HepG2 (cell line): Measurements from ENCODE around the gene AK3. TPM values are rescaled to one million over a fixed set of nuclear protein-coding genes. Genes with fewer than 3 reads are reported as not detected.

Source experiments
- CREB1 ChIP-seq, 2 experiments: fragments of 450-650 bp in 1 of 2; IDR thresholded peaks; 2 replicates each; pipeline ENCODE4 v1.6.1; 2016 to 2017; ENCODE audit warnings: control low read depth in 1 of 2, mild to moderate bottlenecking in 1 of 2, missing compliant biosample characterization in 1 of 2, missing genetic modification characterization in 1 of 2
- GFI1 ChIP-seq: sonication (generic); formaldehyde crosslinking; IDR thresholded peaks from 2 replicates; pipeline ENCODE4 v1.5.0; 2020; ENCODE audit warnings: missing genetic modification reagents, mild to moderate bottlenecking, borderline replicate concordance
- GTF2F1 ChIP-seq: fragments of 150-350 bp; IDR thresholded peaks from 2 replicates; pipeline ENCODE4 v1.6.1; 2014; ENCODE audit warnings: low read length
- HMG20A ChIP-seq: IDR thresholded peaks from 2 replicates; pipeline ENCODE4 v1.6.1; 2016; ENCODE audit warnings: borderline replicate concordance
- JUN ChIP-seq: sonication (generic); formaldehyde crosslinking; IDR thresholded peaks from 2 replicates; pipeline ENCODE4 v1.4.0; 2020; ENCODE audit warnings: mild to moderate bottlenecking, missing genetic modification reagents
- KAT8 ChIP-seq: IDR thresholded peaks from 2 replicates; pipeline ENCODE4 v1.6.1; 2016; ENCODE audit warnings: missing genetic modification reagents, missing compliant biosample characterization
- MXD3 ChIP-seq: IDR thresholded peaks from 2 replicates; pipeline ENCODE4 v1.6.1; 2016; ENCODE audit warnings: mild to moderate bottlenecking, missing biosample characterization, missing genetic modification reagents
- PTBP1 ChIP-seq: fragments of 200-400 bp; formaldehyde crosslinking; IDR thresholded peaks from 2 replicates; pipeline ENCODE4 v1.6.1; 2018; ENCODE audit warnings: low read length, low read depth; ENCODE audit not compliant: poor library complexity, severe bottlenecking
- RBM22 ChIP-seq: fragments of 200-400 bp; formaldehyde crosslinking; optimal IDR thresholded peaks from 2 replicates; pipeline ENCODE3; 2017; ENCODE audit warnings: mild to moderate bottlenecking, low read length, moderate library complexity
- REST ChIP-seq, 2 experiments: IDR thresholded peaks; 2 replicates each; pipeline ENCODE4 v1.6.1; 2011 to 2012; ENCODE audit warnings: low read length in 2 of 2, borderline replicate concordance in 1 of 2, low read depth in 1 of 2, mild to moderate bottlenecking in 1 of 2, moderate library complexity in 1 of 2
- STAT5B ChIP-seq: sonication (generic); formaldehyde crosslinking; IDR thresholded peaks from 2 replicates; pipeline ENCODE4 v1.4.0; 2020; ENCODE audit warnings: missing genetic modification reagents
- TCF12 ChIP-seq, 2 experiments: fragments of 450-650 bp in 1 of 2; sonication (generic) in 1 of 2; formaldehyde crosslinking in 1 of 2; IDR thresholded peaks; 2 replicates each; pipeline versions ENCODE4 v1.6.1 to v1.8.0; 2017 to 2022; ENCODE audit warnings: antibody characterized with exemption in 1 of 2, mild to moderate bottlenecking in 1 of 2, missing genetic modification reagents in 1 of 2, moderate library complexity in 1 of 2
- TFDP1 ChIP-seq: IDR thresholded peaks from 2 replicates; pipeline ENCODE4 v1.6.1; 2016; ENCODE audit warnings: missing compliant biosample characterization, missing genetic modification reagents, borderline replicate concordance
- TOPORS ChIP-seq: sonication (generic); formaldehyde crosslinking; IDR thresholded peaks from 2 replicates; pipeline ENCODE4 v1.8.0; 2023; ENCODE audit warnings: mild to moderate bottlenecking, missing genetic modification reagents
- ZBTB46 ChIP-seq: sonication (generic); formaldehyde crosslinking; IDR thresholded peaks from 2 replicates; pipeline ENCODE4 v1.4.0; 2020; ENCODE audit warnings: mild to moderate bottlenecking, missing genetic modification reagents, borderline replicate concordance
- ZFP82 ChIP-seq: sonication (generic); formaldehyde crosslinking; IDR thresholded peaks from 2 replicates; pipeline ENCODE4 v1.5.1; 2020; ENCODE audit warnings: mild to moderate bottlenecking, missing genetic modification reagents, borderline replicate concordance
- ZNF256 ChIP-seq: sonication (generic); formaldehyde crosslinking; conservative IDR thresholded peaks from 2 replicates; pipeline ENCODE4 v1.4.0; 2020; ENCODE audit warnings: missing genetic modification reagents
- ZNF546 ChIP-seq: sonication (generic); formaldehyde crosslinking; conservative IDR thresholded peaks from 2 replicates; pipeline ENCODE4 v1.8.1; 2023; ENCODE audit warnings: mild to moderate bottlenecking, missing genetic modification reagents
- ZNF556 ChIP-seq: sonication (generic); formaldehyde crosslinking; IDR thresholded peaks from 2 replicates; pipeline ENCODE4 v1.4.0; 2020; ENCODE audit warnings: mild to moderate bottlenecking, missing genetic modification reagents, borderline replicate concordance
- ZNF773 ChIP-seq: sonication (generic); formaldehyde crosslinking; IDR thresholded peaks from 2 replicates; pipeline ENCODE4 v1.4.0; 2020; ENCODE audit warnings: missing genetic modification reagents, borderline replicate concordance
- ZZZ3 ChIP-seq: sonication (generic); formaldehyde crosslinking; IDR thresholded peaks from 2 replicates; pipeline ENCODE4 v1.4.0; 2020; ENCODE audit warnings: missing genetic modification reagents, mild to moderate bottlenecking, borderline replicate concordance
- polyA plus RNA-seq, 8 experiments: library from polyadenylated mRNA; depleted of rRNA in 3 of 8; stranded (reverse) in 7 of 8; unstranded in 1 of 8; fragments of >200 nt; fragmentation: Illumina TruSeq in 4 of 8; extraction: Trizol in 4 of 8; gene quantifications; 2 replicates each; pipeline versions ENCODE4 v1.2.1 to v1.2.3, GENCODE V29; 2011 to 2016; ENCODE audit warnings: low read depth in 4 of 8, missing spikeins in 1 of 8, mixed read lengths in 1 of 8; ENCODE audit not compliant: insufficient read depth in 1 of 8
- total RNA-seq, 5 experiments: library from RNA; depleted of rRNA; stranded (reverse); fragments of >200 nt; fragmentation: Illumina TruSeq; extraction: Trizol; gene quantifications; 2 replicates each; pipeline ENCODE4 v1.2.3, GENCODE V29; 2016; ENCODE audit warnings: low read depth in 1 of 5

AK3 gene
- total and polyA plus RNA-seq, 2 of the 13 experiments (the other 11 are each of a cell fraction or from before 2014, with no cell fraction given): 76.8 to 109 TPM

DNA sequence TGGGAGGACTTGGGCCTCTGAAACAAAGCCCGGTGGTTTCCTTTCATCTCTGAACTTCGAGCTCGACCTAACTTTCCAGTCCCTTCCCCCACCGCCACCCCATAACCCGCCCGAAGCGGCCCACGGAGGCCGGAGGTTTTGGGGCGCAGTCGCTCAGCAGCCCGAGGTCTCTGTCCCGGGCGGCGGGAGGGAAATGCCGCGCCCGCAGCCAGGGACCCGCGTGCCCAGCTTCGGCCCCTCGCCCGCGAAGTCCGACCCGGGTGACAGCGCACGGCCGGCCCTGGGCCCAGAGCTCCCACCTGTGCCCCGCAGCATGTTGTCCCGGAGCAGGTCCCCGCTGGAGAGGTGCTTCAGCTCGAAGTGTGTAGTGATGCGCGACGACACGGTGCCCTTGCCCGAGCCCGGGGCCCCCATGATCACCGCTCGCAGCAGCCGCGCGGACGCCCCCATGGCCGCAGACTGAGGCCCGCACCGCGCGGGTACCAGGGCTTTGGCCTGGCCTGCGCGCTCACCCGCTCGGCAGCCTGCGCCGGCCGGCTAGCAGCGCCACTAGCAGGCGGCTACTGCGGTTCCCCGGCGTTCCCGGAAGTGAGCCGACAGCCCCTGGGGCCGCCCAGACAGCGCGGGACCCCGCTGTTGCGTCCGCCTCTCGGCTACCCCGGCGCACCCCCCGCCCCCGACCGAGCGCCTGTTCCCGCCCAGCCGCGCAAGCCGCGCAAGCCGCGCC, at the start of gene AK3 (continued):
- TF ChIP-seq TCF12 (IDR thresholded peaks at IDR 0.05) (no peak), TCF12 (CRISPR knock-in tag; IDR thresholded peaks at IDR 0.05) (peak; percentile 71; the same call in 1 of the 2 replicates), TOPORS (CRISPR knock-in tag) (no peak), GTF2F1 (no peak), GFI1 (0 out of 2 replicates have a peak, but pooled peaks have one; percentile 8), ZZZ3 (CRISPR knock-in tag) (no peak), STAT5B (CRISPR knock-in tag) (no peak), ZNF556 (CRISPR knock-in tag) (peak; percentile 56; the same call in 1 of the 2 replicates), ZBTB46 (CRISPR knock-in tag) (no peak), REST (IDR thresholded peaks at IDR 0.05; ENCODE audit: borderline replicate concordance in 1 of 2, low read depth in 1 of 2, low read length in 2 of 2) (peak in 1 of 2 experiments; percentile 69; a peak in 1 of 4 replicates), TFDP1 (CRISPR knock-in tag) (peak; percentile 88), MXD3 (CRISPR knock-in tag) (peak; percentile 76; the same call in 1 of the 2 replicates), ZNF256 (CRISPR knock-in tag) (0 out of 2 replicates have a peak, but pooled peaks have one; percentile 48), JUN (no peak), ZNF773 (CRISPR knock-in tag) (no peak), RBM22 (no peak), PTBP1 (no peak), HMG20A (CRISPR knock-in tag) (peak; percentile 9; the same call in 1 of the 2 replicates), ZFP82 (CRISPR knock-in tag) (no peak), ZNF546 (CRISPR knock-in tag) (no peak; the same call in 1 of the 2 replicates), CREB1 (IDR thresholded peaks at IDR 0.05) (no peak), CREB1 (CRISPR knock-in tag; IDR thresholded peaks at IDR 0.05) (no peak), KAT8 (CRISPR knock-in tag) (peak; percentile 78; the same call in 1 of the 2 replicates)
